Fibroblast of peridontal ligament (primary cell): ENCODE data around the gene PRKCZ.
A peak's percentile ranks its signal among the peaks of the same experiment; 100 is the strongest.

Experiments used
- DNase-seq: peaks from one replicate; pipeline ENCODE4 v3.0.0-alpha.2; 2010; ENCODE audit errors: extremely low read depth

Gene PRKCZ

GRCh38 chr1:2229037-2229864 lies 179.0 kb downstream of the PRKCZ start:
- DNase-seq = peak; percentile 70

GRCh38 chr1:2229911-2230731 lies 179.9 kb downstream of the PRKCZ start:
- DNase-seq = peak; percentile 43

GRCh38 chr1:2230781-2231531 lies 180.7 kb downstream of the PRKCZ start:
- DNase-seq = peak; percentile 9

GRCh38 chr1:2231532-2232254 lies 181.5 kb downstream of the PRKCZ start:
- peak; percentile 72 for DNase-seq

- DNase-seq = no peak
These were observed 182.2 kb downstream of the PRKCZ start for GRCh38 chr1:2232255-2232915.

- no peak for DNase-seq
These were observed 182.8 kb downstream of the PRKCZ start for GRCh38 chr1:2232916-2233438.

- no peak for DNase-seq
These were observed 183.3 kb downstream of the PRKCZ start for GRCh38 chr1:2233468-2233867.

- DNase-seq = peak; percentile 94
These were observed 184.0 kb downstream of the PRKCZ start for GRCh38 chr1:2233997-2234761.

- no peak for DNase-seq
These were observed 184.5 kb downstream of the PRKCZ start for GRCh38 chr1:2234762-2235113.
